K562 (cell line): ENCODE measurements around the gene AGAP3. TPM values are rescaled to one million over a fixed set of nuclear protein-coding genes. Genes with fewer than 3 reads are reported as not detected.

Experiments
- ATAC-seq: fragments of 200-7000 bp; cut with Tn5 transposase; 3 replicates; pipeline ENCODE4 v1.9.1; 2020; ENCODE audit warnings: moderate library complexity
- BruUV-seq: library from RNA; stranded (reverse); fragments of 400-500 nt; replicated peaks from 2 replicates; lab custom pipeline; 2021; lab: Mats Ljungman, UMichigan
- CTCF ChIA-PET: fragments of 300-600 bp; formaldehyde crosslinking; extraction: SDS; loops from one replicate; lab custom pipeline; 2021; ENCODE audit warnings: low intra/inter-chr PET ratio; lab: Yijun Ruan, JAX
- POLR2A ChIA-PET: fragments of 300-600, 350-650 bp; sonication (Branson Sonifier 250); formaldehyde crosslinking; extraction: SDS; loops from one replicate; lab custom pipeline; 2021; ENCODE audit warnings: antibody characterized with exemption, inconsistent platforms; lab: Yijun Ruan, JAX
- DNase-seq, 4 experiments: peaks; one replicate each; pipeline versions ENCODE4 v3.0.0 to v3.0.0-alpha.2; 2011 to 2018; ENCODE audit warnings: low spot score in 3 of 4, mixed read lengths in 3 of 4; ENCODE audit errors: extremely low read depth in 1 of 4
- FAIRE-seq: peaks from 2 replicates; lab custom pipeline; 2011; peaks lifted over from hg19 to GRCh38; lab: Jason Lieb, UNC
- H2AFZ ChIP-seq: 2 replicates; pipeline ENCODE4 v1.6.0; 2011; ENCODE audit warnings: low read depth, low read length, control low read depth, inconsistent platforms
- H3K27ac ChIP-seq: fragments of 200-600 bp; 3 replicates; pipeline ENCODE4 v1.8.0; 2011; ENCODE audit warnings: low read depth, mild to moderate bottlenecking, control low read depth, inconsistent platforms, low read length, moderate library complexity, mixed read lengths; ENCODE audit errors: extremely low read depth
- H3K27me3 ChIP-seq, 2 experiments: fragments of 300-600 bp in 1 of 2; 2 replicates in 1 of 2; 3 replicates in 1 of 2; pipeline versions ENCODE4 v1.6.0 to v1.8.0; 2011; ENCODE audit warnings: inconsistent platforms in 2 of 2, low read length in 2 of 2, mild to moderate bottlenecking in 1 of 2, mixed read lengths in 1 of 2, moderate library complexity in 1 of 2; ENCODE audit not compliant: control insufficient read depth in 2 of 2, insufficient read depth in 2 of 2
- H3K36me3 ChIP-seq: fragments of 300-600 bp; 3 replicates; pipeline ENCODE4 v1.8.0; 2011; ENCODE audit warnings: mild to moderate bottlenecking, low read length, inconsistent platforms; ENCODE audit not compliant: control insufficient read depth, insufficient read depth
- H3K4me1 ChIP-seq, 2 experiments: fragments of 200-600 bp in 1 of 2; replicated peaks in 1 of 2; 2 replicates in 1 of 2; 3 replicates in 1 of 2; pipeline versions ENCODE4 v1.5.1 to v1.8.0; 2011; ENCODE audit warnings: inconsistent platforms in 2 of 2, low read length in 2 of 2, mild to moderate bottlenecking in 1 of 2, mixed read lengths in 1 of 2, moderate library complexity in 1 of 2; ENCODE audit not compliant: control insufficient read depth in 2 of 2, insufficient read depth in 2 of 2
- H3K4me2 ChIP-seq: 2 replicates; pipeline ENCODE4 v1.6.1; 2011; ENCODE audit warnings: low read length, control low read depth, inconsistent platforms, mixed read lengths; ENCODE audit not compliant: insufficient read depth
- H3K4me3 ChIP-seq: fragments of 200-600 bp; sonication (generic), shearing (Covaris generic); 2 replicates; pipeline ENCODE4 v1.5.1; 2016; ENCODE audit warnings: control low read depth, inconsistent platforms
- H3K79me2 ChIP-seq: fragments of 200-600 bp; 3 replicates; pipeline ENCODE4 v1.8.0; 2011; ENCODE audit warnings: low read length, inconsistent platforms; ENCODE audit not compliant: control insufficient read depth, insufficient read depth
- H3K9ac ChIP-seq, 2 experiments: 2 replicates each; pipeline versions ENCODE4 v1.6.0 to v1.6.1; 2011; ENCODE audit warnings: low read depth in 2 of 2, low read length in 2 of 2, control low read depth in 1 of 2, inconsistent platforms in 1 of 2, mild to moderate bottlenecking in 1 of 2, mixed read lengths in 1 of 2; ENCODE audit not compliant: insufficient read depth in 1 of 2
- H3K9me1 ChIP-seq: one replicate; pipeline ENCODE4 v1.6.0; 2011; ENCODE audit warnings: inconsistent platforms, mild to moderate bottlenecking, low read length, moderate library complexity; ENCODE audit not compliant: control insufficient read depth, insufficient read depth
- H3K9me3 ChIP-seq: replicated peaks from 2 replicates; pipeline ENCODE4 v1.5.1; 2011; ENCODE audit warnings: low read depth, low read length, inconsistent platforms; ENCODE audit not compliant: control insufficient read depth, insufficient read depth
- H4K20me1 ChIP-seq: replicated peaks from 2 replicates; pipeline ENCODE4 v1.6.1; 2011; ENCODE audit warnings: low read length, inconsistent platforms, mixed read lengths; ENCODE audit not compliant: control insufficient read depth, insufficient read depth
- BHLHE40 ChIP-seq: IDR thresholded peaks from 2 replicates; pipeline ENCODE4 v1.6.1; 2011; ENCODE audit warnings: low read length, improper control_type of control experiment
- CHD1 ChIP-seq: fragments of 200-600 bp; sonication (generic); IDR thresholded peaks from one replicate; pipeline ENCODE4 v1.6.1; 2012; ENCODE audit warnings: mild to moderate bottlenecking, moderate library complexity, low read length, inconsistent platforms
- CREM ChIP-seq: IDR thresholded peaks from 2 replicates; pipeline ENCODE4 v1.6.1; 2014; ENCODE audit warnings: antibody characterized with exemption, low read depth
- GTF2E2 ChIP-seq: fragments of 200-800 bp; sonication (Bioruptor generic); IDR thresholded peaks from 2 replicates; pipeline ENCODE4 v1.6.1; 2016; ENCODE audit warnings: missing genetic modification characterization, missing compliant biosample characterization
- JUN ChIP-seq, 2 experiments: sonication (generic) in 1 of 2; formaldehyde crosslinking in 1 of 2; IDR thresholded peaks; 2 replicates each; pipeline versions ENCODE4 v1.6.1 to v1.8.0; 2012 to 2022; ENCODE audit warnings: borderline replicate concordance in 2 of 2, mild to moderate bottlenecking in 2 of 2, improper control_type of control experiment in 1 of 2, low read depth in 1 of 2, low read length in 1 of 2, missing genetic modification reagents in 1 of 2
- MAZ ChIP-seq, 2 experiments: fragments of 450-650 bp in 1 of 2; sonication (generic) in 1 of 2; formaldehyde crosslinking; IDR thresholded peaks in 1 of 2; conservative IDR thresholded peaks in 1 of 2; 2 replicates each; pipeline versions ENCODE4 v1.4.0 to v1.5.0; 2020; ENCODE audit warnings: mild to moderate bottlenecking in 1 of 2, missing genetic modification reagents in 1 of 2
- PURB ChIP-seq: sonication (generic); formaldehyde crosslinking; IDR thresholded peaks from 2 replicates; pipeline ENCODE4 v1.9.0; 2021; ENCODE audit warnings: low read depth, mild to moderate bottlenecking, missing genetic modification reagents
- SIN3A ChIP-seq, 2 experiments: fragments of 150-350 bp in 1 of 2; IDR thresholded peaks; 2 replicates each; pipeline ENCODE4 v1.6.1; 2011 to 2016; ENCODE audit warnings: borderline replicate concordance in 2 of 2, low read depth in 2 of 2, low read length in 2 of 2, mild to moderate bottlenecking in 2 of 2, moderate library complexity in 2 of 2; ENCODE audit not compliant: control insufficient read depth in 1 of 2
- TAF9B ChIP-seq: fragments of 450-650 bp; IDR thresholded peaks from 2 replicates; pipeline ENCODE4 v1.6.1; 2018; ENCODE audit warnings: mild to moderate bottlenecking; ENCODE audit not compliant: partially characterized antibody
- TRIM28 ChIP-seq: fragments of 450-650 bp; IDR thresholded peaks from 2 replicates; pipeline ENCODE4 v1.6.1; 2017
- WGBS: fragments of 100-300 bp; shearing (Covaris generic); methylation state at CpG from one replicate; pipeline ENCODE4 v1.1.6; 2016; ENCODE audit warnings: low coverage, mixed read lengths; ENCODE audit not compliant: insufficient coverage; ENCODE audit errors: missing lambda C conversion rate; 5-methylcytosine and 5-hydroxymethylcytosine counted together
- in situ Hi-C: fragments of 300-500 bp; cut with MboI; formaldehyde crosslinking; loops from 4 replicates; pipeline ENCODE4 v1.15.0; 2018; ENCODE audit warnings: inconsistent platforms, mixed read lengths
- intact Hi-C: fragments of 100-400 bp; cut with micrococcal nuclease; formaldehyde crosslinking; loops from 2 replicates; pipeline ENCODE4 v1.14.2; 2022
- polyA plus RNA-seq, 8 experiments: library from polyadenylated mRNA; depleted of rRNA in 4 of 8; stranded (reverse) in 5 of 8; unstranded in 3 of 8; fragments of >200 nt; fragmentation: Nextera tagmentation in 2 of 8; fragmentation: Illumina TruSeq in 1 of 8; extraction: Ambion mirVana in 2 of 8; extraction: Trizol in 1 of 8; gene quantifications; 2 replicates each; pipeline versions ENCODE4 v1.2.1 to v1.2.3, GENCODE V29; 2011 to 2014; ENCODE audit warnings: inconsistent platforms in 1 of 8, missing spikeins in 1 of 8
- total RNA-seq, 7 experiments: library from RNA; depleted of rRNA in 6 of 7; stranded (reverse); fragments of >200 nt in 6 of 7; fragmentation: Illumina TruSeq in 2 of 7; extraction: Trizol in 2 of 7; gene quantifications; 2 replicates each; pipeline versions ENCODE4 v1.2.1 to v1.2.3, GENCODE V29; 2011 to 2021; ENCODE audit warnings: low replicate concordance in 1 of 7
- TF ChIP-seq, protein P1 (sequence below): sonication (generic); IDR thresholded peaks from 2 replicates; pipeline ENCODE4 v1.6.1; 2016
- TF ChIP-seq, protein P2 (sequence below): IDR thresholded peaks from 2 replicates; pipeline ENCODE4 v1.6.1; 2016; ENCODE audit warnings: missing genetic modification characterization, missing compliant biosample characterization
- TF ChIP-seq, protein P3 (sequence below): fragments of 450-650 bp; IDR thresholded peaks from 2 replicates; pipeline ENCODE4 v1.6.1; 2016; ENCODE audit warnings: antibody characterized with exemption
- TF ChIP-seq, protein P4 (sequence below): fragments of 450-650 bp; formaldehyde crosslinking; IDR thresholded peaks from 2 replicates; pipeline ENCODE4 v1.4.0; 2020; ENCODE audit warnings: mild to moderate bottlenecking, moderate library complexity

AGAP3 gene
- total and polyA plus RNA-seq, 9 of the 15 experiments (the other 6 are each of a cell fraction or from before 2014, with no cell fraction given): 3.4 to 208 (median 62.2) TPM

DNA sequence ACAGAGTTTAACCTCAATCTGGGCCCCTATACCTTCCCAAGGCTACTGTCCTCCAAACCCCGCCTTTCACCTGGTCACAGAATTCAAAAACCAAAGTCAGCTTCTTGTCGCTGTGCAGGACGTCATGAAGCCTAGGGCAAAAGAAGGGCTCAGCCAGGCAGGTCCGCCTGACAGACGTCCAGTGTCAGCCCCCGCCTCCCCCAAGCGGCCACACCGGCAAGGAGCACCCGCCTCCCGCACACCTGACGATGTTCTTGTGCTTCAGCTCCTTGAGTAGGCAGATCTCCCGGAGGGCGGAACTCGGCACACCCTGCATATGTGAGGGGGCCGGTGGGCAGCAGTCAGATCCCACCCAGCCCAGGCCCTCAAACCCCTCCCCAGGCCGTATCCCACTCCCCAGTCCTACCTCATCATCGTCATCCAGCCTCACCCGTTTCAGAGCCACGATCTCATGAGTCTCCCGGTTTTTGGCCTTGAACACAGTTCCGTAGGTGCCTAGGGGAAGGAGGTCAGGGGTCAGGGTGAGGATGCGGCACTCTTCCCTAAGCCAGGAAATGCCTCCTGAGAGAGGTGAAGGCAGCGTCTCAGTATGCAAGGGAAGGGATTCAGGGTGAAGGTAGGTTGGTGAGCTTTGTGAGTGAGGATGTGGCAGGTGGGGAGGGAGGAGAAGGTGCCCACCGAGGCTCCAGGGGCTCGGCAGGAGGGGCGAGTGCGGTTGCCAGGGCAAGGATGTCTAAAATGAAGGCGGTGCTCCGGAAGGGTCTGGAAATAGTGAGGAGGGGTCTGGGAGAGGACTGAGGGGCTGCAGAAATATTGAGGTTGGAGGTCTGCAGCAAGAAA, 29.4 kb upstream of the AGAP3 start:
- peaks cover 2% of the 10 kb centered on the region; the same call in 2 of the 3 replicates for H3K36me3 ChIP-seq
- peak overlapping the region; percentile 27; the same call in 2 of the 3 replicates for H3K27ac ChIP-seq
- H3K27me3 ChIP-seq: no peaks in the 10 kb centered on the region
- peak overlapping the region; percentile 90 for H3K4me2 ChIP-seq
- H2AFZ ChIP-seq: peak overlapping the region; percentile 74
- DNase-seq: peak; percentile 69 to 76 (median 74)
- intact Hi-C loops: no loop called here
- peak; percentile 6; the same call in 1 of the 3 replicates for ATAC-seq
- H3K79me2 ChIP-seq: peaks cover 31% of the 10 kb centered on the region
- BruUV-seq: no TSS peak
- peaks cover 49 to 71% of the 10 kb centered on the region in 2 experiments for H3K4me1 ChIP-seq
- H3K9ac ChIP-seq: peak overlapping the region; percentile 85 to 91
- H4K20me1 ChIP-seq: peaks cover 10% of the 10 kb centered on the region
- H3K9me1 ChIP-seq: no peaks in the 10 kb centered on the region
- peak overlapping the region; percentile 84 for H3K4me3 ChIP-seq
- 51% methylated on average over 29 of the region's 29 CpGs for WGBS
- no peaks in the 10 kb centered on the region for H3K9me3 ChIP-seq
- POLR2A ChIA-PET: interaction anchor here (0.6 to 1.8 kb wide), 4 partner anchors 15 to 94 kb away, joined by 3 to 4 read pairs (median 4); no protein-coding TSS in a partner anchor
- in situ Hi-C loops: no loop called here
- CTCF ChIA-PET: interaction anchor here (0.6 to 2.9 kb wide), 2 partner anchors 28 to 91 kb away, joined by 3 to 14 read pairs; partner anchors contain the start of gene ABCB8
- no peak for FAIRE-seq
- TF ChIP-seq TAF9B (no peak), JUN (IDR thresholded peaks at IDR 0.05; ENCODE audit: borderline replicate concordance, low read depth, low read length) (no peak), JUN (CRISPR knock-in tag; IDR thresholded peaks at IDR 0.05; ENCODE audit: borderline replicate concordance) (no peak), SIN3A (IDR thresholded peaks at IDR 0.05; ENCODE audit: borderline replicate concordance in 2 of 2, control insufficient read depth in 1 of 2, low read depth in 2 of 2, low read length in 2 of 2) (no peak), PURB (CRISPR knock-in tag) (0 out of 2 replicates have a peak, but pooled peaks have one; percentile 29), CHD1 (peak; percentile 7), GTF2E2 (tag) (peak; percentile 75; the same call in 1 of the 2 replicates), TRIM28 (no peak), BHLHE40 (0 out of 2 replicates have a peak, but pooled peaks have one; percentile 19), CREM (peak; percentile 50; the same call in 1 of the 2 replicates), MAZ (CRISPR knock-in tag; conservative IDR thresholded peaks at IDR 0.05 in 1 of 2, IDR thresholded peaks at IDR 0.05 in 1 of 2) (peak in 1 of 2 experiments; percentile 30; a peak in 1 of 4 replicates)
- TF ChIP-seq, protein P1, sequence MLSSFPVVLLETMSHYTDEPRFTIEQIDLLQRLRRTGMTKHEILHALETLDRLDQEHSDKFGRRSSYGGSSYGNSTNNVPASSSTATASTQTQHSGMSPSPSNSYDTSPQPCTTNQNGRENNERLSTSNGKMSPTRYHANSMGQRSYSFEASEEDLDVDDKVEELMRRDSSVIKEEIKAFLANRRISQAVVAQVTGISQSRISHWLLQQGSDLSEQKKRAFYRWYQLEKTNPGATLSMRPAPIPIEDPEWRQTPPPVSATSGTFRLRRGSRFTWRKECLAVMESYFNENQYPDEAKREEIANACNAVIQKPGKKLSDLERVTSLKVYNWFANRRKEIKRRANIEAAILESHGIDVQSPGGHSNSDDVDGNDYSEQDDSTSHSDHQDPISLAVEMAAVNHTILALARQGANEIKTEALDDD: no peak
- TF ChIP-seq, protein P2, sequence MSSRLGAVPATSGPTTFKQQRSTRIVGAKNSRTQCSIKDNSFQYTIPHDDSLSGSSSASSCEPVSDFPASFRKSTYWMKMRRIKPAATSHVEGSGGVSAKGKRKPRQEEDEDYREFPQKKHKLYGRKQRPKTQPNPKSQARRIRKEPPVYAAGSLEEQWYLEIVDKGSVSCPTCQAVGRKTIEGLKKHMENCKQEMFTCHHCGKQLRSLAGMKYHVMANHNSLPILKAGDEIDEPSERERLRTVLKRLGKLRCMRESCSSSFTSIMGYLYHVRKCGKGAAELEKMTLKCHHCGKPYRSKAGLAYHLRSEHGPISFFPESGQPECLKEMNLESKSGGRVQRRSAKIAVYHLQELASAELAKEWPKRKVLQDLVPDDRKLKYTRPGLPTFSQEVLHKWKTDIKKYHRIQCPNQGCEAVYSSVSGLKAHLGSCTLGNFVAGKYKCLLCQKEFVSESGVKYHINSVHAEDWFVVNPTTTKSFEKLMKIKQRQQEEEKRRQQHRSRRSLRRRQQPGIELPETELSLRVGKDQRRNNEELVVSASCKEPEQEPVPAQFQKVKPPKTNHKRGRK: no peak
- TF ChIP-seq, protein P3, sequence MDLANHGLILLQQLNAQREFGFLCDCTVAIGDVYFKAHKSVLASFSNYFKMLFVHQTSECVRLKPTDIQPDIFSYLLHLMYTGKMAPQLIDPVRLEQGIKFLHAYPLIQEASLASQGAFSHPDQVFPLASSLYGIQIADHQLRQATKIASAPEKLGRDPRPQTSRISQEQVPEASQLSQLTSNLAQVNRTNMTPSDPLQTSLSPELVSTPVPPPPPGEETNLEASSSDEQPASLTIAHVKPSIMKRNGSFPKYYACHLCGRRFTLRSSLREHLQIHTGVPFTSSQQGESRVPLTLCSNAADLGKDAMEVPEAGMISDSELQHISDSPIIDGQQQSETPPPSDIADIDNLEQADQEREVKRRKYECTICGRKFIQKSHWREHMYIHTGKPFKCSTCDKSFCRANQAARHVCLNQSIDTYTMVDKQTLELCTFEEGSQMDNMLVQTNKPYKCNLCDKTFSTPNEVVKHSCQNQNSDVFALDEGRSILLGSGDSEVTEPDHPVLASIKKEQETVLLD: peak; percentile 13; the same call in 1 of the 2 replicates
- TF ChIP-seq, protein P4, sequence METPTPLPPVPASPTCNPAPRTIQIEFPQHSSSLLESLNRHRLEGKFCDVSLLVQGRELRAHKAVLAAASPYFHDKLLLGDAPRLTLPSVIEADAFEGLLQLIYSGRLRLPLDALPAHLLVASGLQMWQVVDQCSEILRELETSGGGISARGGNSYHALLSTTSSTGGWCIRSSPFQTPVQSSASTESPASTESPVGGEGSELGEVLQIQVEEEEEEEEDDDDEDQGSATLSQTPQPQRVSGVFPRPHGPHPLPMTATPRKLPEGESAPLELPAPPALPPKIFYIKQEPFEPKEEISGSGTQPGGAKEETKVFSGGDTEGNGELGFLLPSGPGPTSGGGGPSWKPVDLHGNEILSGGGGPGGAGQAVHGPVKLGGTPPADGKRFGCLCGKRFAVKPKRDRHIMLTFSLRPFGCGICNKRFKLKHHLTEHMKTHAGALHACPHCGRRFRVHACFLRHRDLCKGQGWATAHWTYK: no peak
